ENCODE results near the gene SVOP. TPM values are rescaled to one million over a fixed set of nuclear protein-coding genes. Genes with fewer than 3 reads are reported as not detected.
A peak's percentile ranks its signal among the peaks of the same experiment; 100 is the strongest.

The SVOP gene
- total RNA-seq, 1 experiment from 2014 or later = not detected

- Histone ChIP-seq H3K4me3 (no peak overlapping the region), H3K4me1 (replicated peaks) (no peaks in the 10 kb centered on the region), H3K27me3 (replicated peaks) (0 out of 2 replicates have a peak, but pooled peaks cover 4% of the 10 kb centered on the region), H3K27ac (no peak overlapping the region), H3K9me3 (replicated peaks) (no peaks in the 10 kb centered on the region), H3K36me3 (no peaks in the 10 kb centered on the region)
- DNase-seq (ENCODE audit: low read depth in 1 of 2, low spot score in 2 of 2) = no peak
Measured at GRCh38 chr12:108928695-108929094, 92.2 kb downstream of the SVOP start.

DNA sequence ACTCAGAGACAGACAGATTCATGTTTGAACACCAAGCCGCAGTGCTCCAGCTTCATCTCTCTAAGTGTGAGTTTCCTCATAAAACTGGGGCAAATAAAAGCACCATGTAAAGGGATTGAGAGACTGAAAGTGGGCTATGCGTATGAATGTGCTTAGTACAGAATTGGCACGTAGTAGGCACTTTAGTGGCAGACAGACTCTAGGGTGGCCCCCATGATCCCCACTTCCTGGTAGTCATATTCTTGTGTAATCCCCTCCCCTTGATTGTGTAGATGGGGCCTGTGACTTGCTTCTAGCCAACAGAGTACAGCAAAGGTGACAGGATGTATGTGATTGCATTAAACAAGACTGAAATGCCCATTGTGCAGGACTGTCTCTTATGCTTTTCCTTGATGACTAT, 98.0 kb downstream of the SVOP start:
- Histone ChIP-seq H3K27ac (no peak overlapping the region), H3K4me3 (no peak overlapping the region), H3K27me3 (replicated peaks) (no peaks in the 10 kb centered on the region), H3K9me3 (replicated peaks) (peaks cover 4% of the 10 kb centered on the region; the same call in 1 of the 2 replicates), H3K4me1 (replicated peaks) (no peaks in the 10 kb centered on the region), H3K36me3 (no peaks in the 10 kb centered on the region)
- DNase-seq (ENCODE audit: low read depth in 1 of 2, low spot score in 2 of 2) = no peak

DNA sequence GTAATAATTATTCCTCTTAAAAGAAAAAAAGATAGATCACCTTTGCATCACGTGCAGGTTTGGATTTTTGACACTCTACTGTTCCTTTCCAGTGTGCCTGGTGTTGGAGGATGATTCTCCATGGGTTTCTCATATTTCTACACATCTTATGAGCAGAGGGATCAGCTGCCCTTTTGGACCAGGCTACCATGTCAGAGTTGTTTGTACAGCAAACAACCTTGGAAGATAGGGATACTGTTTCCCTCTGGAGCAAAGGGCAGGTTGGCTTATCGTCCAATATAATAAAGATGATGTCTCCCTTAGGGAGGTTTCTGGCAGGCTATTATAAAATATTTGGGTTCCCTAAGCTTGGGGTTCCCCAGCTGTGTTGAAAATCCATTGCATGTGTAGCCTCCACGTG, 98.9 kb downstream of the SVOP start:
- no peak for DNase-seq (ENCODE audit: low read depth in 1 of 2, low spot score in 2 of 2)

DNA sequence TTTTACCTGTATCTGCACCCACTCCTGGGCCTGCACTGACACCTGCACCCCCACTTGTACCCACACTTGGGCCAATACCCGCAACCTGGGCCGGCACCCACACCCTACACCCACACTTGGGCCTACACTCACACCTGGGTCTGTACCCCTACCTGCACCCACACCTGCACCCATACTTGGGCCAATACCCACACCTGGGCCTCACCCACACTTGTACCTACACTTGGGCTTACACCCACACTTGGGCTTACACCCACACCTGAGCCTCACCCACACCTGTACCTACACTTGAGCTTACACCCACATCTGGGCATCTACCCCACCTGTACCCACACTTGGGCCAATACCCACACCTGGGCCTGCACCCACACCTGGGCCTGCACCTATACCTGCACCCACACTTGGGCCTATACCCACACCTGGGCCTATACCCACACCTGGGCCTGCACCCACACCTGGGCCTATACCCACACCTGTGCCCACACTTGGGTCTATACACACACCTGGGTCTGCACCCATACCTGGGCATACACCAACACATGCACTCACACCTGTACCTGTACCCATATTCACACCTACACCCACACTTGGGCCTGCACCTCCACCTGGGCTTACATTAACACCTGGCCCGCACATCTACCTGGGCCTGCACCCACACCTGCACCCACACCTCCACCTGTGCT, 101.8 kb downstream of the SVOP start:
- Histone ChIP-seq H3K4me1 (replicated peaks) (no peaks in the 10 kb centered on the region), H3K27me3 (replicated peaks) (0 out of 2 replicates have a peak, but pooled peaks cover 3% of the 10 kb centered on the region), H3K27ac (no peak overlapping the region), H3K36me3 (no peaks in the 10 kb centered on the region), H3K9me3 (replicated peaks) (peaks cover 4% of the 10 kb centered on the region; the same call in 1 of the 2 replicates), H3K4me3 (no peak overlapping the region)
- DNase-seq (ENCODE audit: low read depth in 1 of 2, low spot score in 2 of 2) = no peak

More for the DNA sequence above, 98.9 kb downstream of the SVOP start:
- no peaks in the 10 kb centered on the region for H3K4me1 ChIP-seq (replicated peaks)
- H3K4me3 ChIP-seq = no peak overlapping the region
- H3K36me3 ChIP-seq = no peaks in the 10 kb centered on the region
- H3K27ac ChIP-seq = no peak overlapping the region
- H3K9me3 ChIP-seq (replicated peaks) = peaks cover 4% of the 10 kb centered on the region; the same call in 1 of the 2 replicates
- no peaks in the 10 kb centered on the region for H3K27me3 ChIP-seq (replicated peaks)

DNA sequence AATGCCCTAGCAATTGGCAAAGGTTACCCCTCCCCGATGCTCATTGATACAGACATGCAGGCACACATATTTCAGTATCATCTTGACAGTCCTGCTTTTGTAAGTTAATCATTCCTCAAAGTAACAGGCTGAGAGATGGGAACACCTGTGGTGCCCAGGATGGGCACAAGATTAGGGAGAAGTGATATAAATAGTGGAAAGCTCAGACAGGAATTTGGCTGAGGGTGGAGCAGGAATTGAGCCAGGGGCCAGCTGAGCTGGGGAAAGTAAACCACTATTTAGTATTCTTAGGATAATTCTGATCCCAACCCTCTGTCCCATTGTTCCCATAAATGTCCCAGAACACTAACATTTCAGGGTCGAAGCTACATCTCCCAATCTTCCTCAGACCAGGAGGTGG, 102.7 kb downstream of the SVOP start:
- H3K4me3 ChIP-seq = no peak overlapping the region
- H3K27me3 ChIP-seq (replicated peaks) = 0 out of 2 replicates have a peak, but pooled peaks cover 4% of the 10 kb centered on the region
- no peak overlapping the region for H3K27ac ChIP-seq
- no peaks in the 10 kb centered on the region for H3K4me1 ChIP-seq (replicated peaks)
- no peaks in the 10 kb centered on the region for H3K36me3 ChIP-seq
- peaks cover 4% of the 10 kb centered on the region; the same call in 1 of the 2 replicates for H3K9me3 ChIP-seq (replicated peaks)
- no peak for DNase-seq (ENCODE audit: low read depth in 1 of 2, low spot score in 2 of 2)

DNA sequence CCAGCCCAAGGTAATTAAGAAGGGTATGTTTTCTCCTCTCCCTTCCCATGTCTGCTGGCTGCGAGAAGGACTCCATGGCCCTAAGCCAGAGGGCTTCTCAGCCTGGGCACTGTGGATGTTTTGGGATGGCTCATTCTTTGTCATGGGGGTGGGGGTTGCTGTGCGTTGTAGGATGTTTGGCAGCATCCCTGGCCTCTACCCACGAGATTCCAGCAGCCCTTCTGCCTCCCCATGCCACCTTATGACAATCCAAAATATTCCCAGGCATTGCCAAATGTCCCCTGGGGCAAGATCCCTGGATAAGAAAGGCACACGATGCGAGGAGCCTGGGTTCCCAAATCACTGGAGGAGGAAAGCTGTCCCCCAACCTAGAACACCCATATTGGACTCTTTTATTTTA, 104.5 kb downstream of the SVOP start:
- H3K36me3 ChIP-seq = no peaks in the 10 kb centered on the region
- 0 out of 2 replicates have a peak, but pooled peaks cover 4% of the 10 kb centered on the region for H3K27me3 ChIP-seq (replicated peaks)
- H3K4me3 ChIP-seq = no peak overlapping the region
- H3K27ac ChIP-seq = no peak overlapping the region
- DNase-seq (ENCODE audit: low read depth in 1 of 2, low spot score in 2 of 2) = no peak
- peaks cover 4% of the 10 kb centered on the region; the same call in 1 of the 2 replicates for H3K9me3 ChIP-seq (replicated peaks)
- no peaks in the 10 kb centered on the region for H3K4me1 ChIP-seq (replicated peaks)

- H3K4me1 ChIP-seq (replicated peaks) = no peaks in the 10 kb centered on the region
- peaks cover 4% of the 10 kb centered on the region; the same call in 1 of the 2 replicates for H3K9me3 ChIP-seq (replicated peaks)
- no peak for DNase-seq (ENCODE audit: low read depth in 1 of 2, low spot score in 2 of 2)
Measured at GRCh38 chr12:108915632-108916133, 105.2 kb downstream of the SVOP start.

GRCh38 chr12:108914121-108914531, 106.7 kb downstream of the SVOP start:
- H3K27ac ChIP-seq = no peak overlapping the region
- no peaks in the 10 kb centered on the region for H3K9me3 ChIP-seq (replicated peaks)
- DNase-seq (ENCODE audit: low read depth in 1 of 2, low spot score in 2 of 2) = no peak
- H3K4me3 ChIP-seq = no peak overlapping the region
- no peaks in the 10 kb centered on the region for H3K4me1 ChIP-seq (replicated peaks)
- H3K36me3 ChIP-seq = no peaks in the 10 kb centered on the region
- H3K27me3 ChIP-seq (replicated peaks) = 0 out of 2 replicates have a peak, but pooled peaks cover 4% of the 10 kb centered on the region

More at GRCh38 chr12:108915632-108916133, 105.2 kb downstream of the SVOP start:
- Histone ChIP-seq H3K27ac (no peak overlapping the region), H3K36me3 (no peaks in the 10 kb centered on the region), H3K4me3 (no peak overlapping the region), H3K27me3 (replicated peaks) (0 out of 2 replicates have a peak, but pooled peaks cover 4% of the 10 kb centered on the region)

DNA sequence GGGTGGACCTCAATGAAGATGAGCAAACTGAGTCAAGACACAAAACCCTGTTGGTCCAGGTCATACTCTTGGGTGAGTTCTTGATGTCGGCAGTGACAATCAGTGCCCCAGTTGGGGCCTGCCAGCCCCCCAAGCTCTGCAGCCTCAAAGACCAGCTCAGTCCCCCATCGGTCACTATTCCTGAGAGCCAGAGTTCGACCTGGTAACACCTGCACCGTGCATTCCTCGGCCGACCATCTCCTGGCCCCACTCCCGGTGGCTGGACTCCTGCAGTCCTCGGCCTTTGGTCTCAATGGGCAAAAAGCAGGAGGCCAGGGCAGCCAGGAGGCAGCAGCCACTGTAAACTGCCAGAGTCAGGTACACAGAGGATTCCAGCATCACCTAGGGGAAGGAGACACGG, 108.5 kb downstream of the SVOP start:
- Histone ChIP-seq H3K4me1 (replicated peaks) (peaks cover 9% of the 10 kb centered on the region), H3K27me3 (replicated peaks) (0 out of 2 replicates have a peak, but pooled peaks cover 4% of the 10 kb centered on the region), H3K36me3 (no peaks in the 10 kb centered on the region), H3K27ac (no peak overlapping the region), H3K9me3 (replicated peaks) (no peaks in the 10 kb centered on the region), H3K4me3 (no peak overlapping the region)
- no peak for DNase-seq (ENCODE audit: low read depth in 1 of 2, low spot score in 2 of 2)

DNA sequence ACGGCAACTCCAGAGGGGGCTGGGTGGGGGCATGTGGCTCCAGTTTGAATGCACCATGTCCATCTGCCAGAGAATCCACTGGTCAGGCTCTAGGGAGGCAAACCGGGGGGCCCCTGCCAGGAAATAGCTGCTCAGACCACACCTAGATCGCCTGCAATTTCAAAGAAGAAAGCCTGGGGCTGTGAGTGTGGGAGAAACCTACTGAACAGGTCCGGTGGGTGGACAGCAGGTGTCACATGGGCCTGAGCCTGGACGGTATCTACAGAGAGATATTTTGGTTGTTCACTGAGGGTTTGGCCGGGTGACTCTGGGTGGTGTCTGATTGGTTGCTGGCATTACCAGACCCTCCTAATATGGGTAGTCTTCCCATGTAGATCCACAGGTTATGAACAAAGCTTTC, 109.0 kb downstream of the SVOP start:
- Histone ChIP-seq H3K9me3 (replicated peaks) (no peaks in the 10 kb centered on the region), H3K36me3 (no peaks in the 10 kb centered on the region), H3K4me3 (no peak overlapping the region), H3K27ac (no peak overlapping the region), H3K27me3 (replicated peaks) (0 out of 2 replicates have a peak, but pooled peaks cover 4% of the 10 kb centered on the region), H3K4me1 (replicated peaks) (peaks cover 12% of the 10 kb centered on the region)
- DNase-seq (ENCODE audit: low read depth in 1 of 2, low spot score in 2 of 2) = no peak

DNA sequence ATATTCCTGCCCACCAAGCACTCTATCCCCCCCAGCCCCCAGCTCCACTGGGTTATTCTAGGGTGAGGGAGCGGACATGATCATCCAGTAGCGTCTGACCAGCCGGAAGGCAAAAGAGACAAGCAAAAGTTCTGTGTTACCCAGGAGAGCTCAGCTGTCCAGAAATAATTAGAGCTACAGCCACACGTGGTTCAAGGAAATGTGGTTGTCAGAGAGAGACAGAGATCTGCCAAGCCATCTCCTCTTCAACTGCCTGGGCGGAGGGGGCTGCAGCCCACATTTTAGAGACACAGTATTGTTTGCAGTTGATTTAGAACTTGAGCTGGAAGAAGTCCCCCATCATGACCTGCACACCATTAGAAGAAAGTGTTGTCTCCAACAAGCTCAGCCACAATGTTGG, 110.5 kb downstream of the SVOP start:
- H3K9me3 ChIP-seq (replicated peaks) = no peaks in the 10 kb centered on the region
- no peak for DNase-seq (ENCODE audit: low read depth in 1 of 2, low spot score in 2 of 2)
- H3K27me3 ChIP-seq (replicated peaks) = 0 out of 2 replicates have a peak, but pooled peaks cover 4% of the 10 kb centered on the region
- H3K4me1 ChIP-seq (replicated peaks) = peaks cover 12% of the 10 kb centered on the region
- H3K4me3 ChIP-seq = no peak overlapping the region
- no peak overlapping the region for H3K27ac ChIP-seq
- no peaks in the 10 kb centered on the region for H3K36me3 ChIP-seq

DNA sequence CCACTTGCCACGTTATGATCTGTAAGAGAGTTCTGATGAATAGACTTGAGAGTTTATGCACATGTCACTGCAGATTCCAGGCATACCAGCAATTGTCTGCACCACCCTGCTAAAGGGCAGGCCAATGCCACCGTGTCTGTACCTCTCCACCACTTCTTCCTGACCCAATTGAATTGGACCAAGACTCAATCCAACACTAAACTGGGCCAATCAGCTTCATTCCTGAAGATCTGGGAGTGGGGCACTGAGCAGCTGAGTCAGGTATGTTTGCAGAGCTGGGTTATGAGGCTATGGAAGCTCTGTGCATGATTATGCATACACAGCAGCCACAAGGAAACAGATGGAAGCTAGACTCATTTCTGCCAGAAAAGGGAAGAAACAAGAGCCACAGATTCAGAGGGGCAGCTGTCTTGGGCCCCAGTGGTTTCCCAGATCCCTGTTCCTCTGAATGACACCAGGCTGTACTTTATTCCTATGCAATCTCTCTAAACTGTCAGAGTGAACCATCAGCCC, 113.0 kb downstream of the SVOP start:
- no peaks in the 10 kb centered on the region for H3K36me3 ChIP-seq
- peaks cover 12% of the 10 kb centered on the region for H3K4me1 ChIP-seq (replicated peaks)
- H3K4me3 ChIP-seq = no peak overlapping the region
- H3K9me3 ChIP-seq (replicated peaks) = no peaks in the 10 kb centered on the region
- peak; percentile 39 to 52 for DNase-seq (ENCODE audit: low read depth in 1 of 2, low spot score in 2 of 2)
- no peaks in the 10 kb centered on the region for H3K27me3 ChIP-seq (replicated peaks)
- H3K27ac ChIP-seq = no peak overlapping the region

GRCh38 chr12:108906971-108907370, 113.9 kb downstream of the SVOP start:
- Histone ChIP-seq H3K36me3 (no peaks in the 10 kb centered on the region), H3K4me1 (replicated peaks) (peaks cover 12% of the 10 kb centered on the region), H3K9me3 (replicated peaks) (no peaks in the 10 kb centered on the region), H3K4me3 (no peak overlapping the region), H3K27me3 (replicated peaks) (no peaks in the 10 kb centered on the region), H3K27ac (no peak overlapping the region)
- DNase-seq (ENCODE audit: low read depth in 1 of 2, low spot score in 2 of 2) = no peak

GRCh38 chr12:108905725-108906124, 115.1 kb downstream of the SVOP start:
- H3K36me3 ChIP-seq = no peaks in the 10 kb centered on the region
- no peak overlapping the region for H3K27ac ChIP-seq
- peaks cover 12% of the 10 kb centered on the region for H3K4me1 ChIP-seq (replicated peaks)
- no peaks in the 10 kb centered on the region for H3K9me3 ChIP-seq (replicated peaks)
- no peak for DNase-seq (ENCODE audit: low read depth in 1 of 2, low spot score in 2 of 2)
- H3K27me3 ChIP-seq (replicated peaks) = no peaks in the 10 kb centered on the region
- no peak overlapping the region for H3K4me3 ChIP-seq
